ENCODE measurements around the gene HPN.

The HPN gene

DNA sequence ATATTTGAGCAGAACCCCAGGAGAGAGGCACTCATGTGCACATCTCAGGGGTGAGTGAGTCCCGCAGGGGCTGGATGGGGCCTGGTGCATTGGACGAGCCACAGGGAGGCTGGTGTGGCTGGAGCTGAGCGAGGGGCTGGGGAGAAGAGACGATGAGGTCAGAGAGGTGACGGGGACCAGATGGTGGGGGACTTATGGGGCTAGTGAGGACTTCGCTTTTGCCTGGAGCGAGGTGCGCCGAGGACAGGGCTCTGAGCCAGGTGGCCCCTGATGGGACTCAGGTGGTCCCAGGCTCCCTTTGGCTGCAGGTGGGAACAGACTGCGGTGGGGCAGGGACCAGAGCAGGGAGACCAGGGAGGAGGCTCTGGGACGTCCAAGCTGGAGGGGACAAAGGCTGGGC is 67.2 kb downstream of the HPN start:
- no peak overlapping the region for H3K4me3 ChIP-seq (replicated peaks in 1 of 2; ENCODE audit: low read depth in 2 of 2, low read length in 2 of 2)
- DNase-seq (ENCODE audit: low read depth in 2 of 2): no peak
- TF ChIP-seq CTCF (IDR thresholded peaks at IDR 0.05; ENCODE audit: low read depth, low read length): no peak

- DNase-seq (ENCODE audit: low read depth in 2 of 2): no peak
- no peak for TF ChIP-seq CTCF (IDR thresholded peaks at IDR 0.05; ENCODE audit: low read depth, low read length)
- no peak overlapping the region for H3K4me3 ChIP-seq (replicated peaks in 1 of 2; ENCODE audit: low read depth in 2 of 2, low read length in 2 of 2)
Measured at GRCh38 chr19:35109395-35110112, 68.0 kb downstream of the HPN start.

GRCh38 chr19:35110974-35111373 is 69.5 kb downstream of the HPN start:
- no peak for TF ChIP-seq CTCF (IDR thresholded peaks at IDR 0.05; ENCODE audit: low read depth, low read length)
- no peak for DNase-seq (ENCODE audit: low read depth in 2 of 2)
- no peak overlapping the region for H3K4me3 ChIP-seq (replicated peaks in 1 of 2; ENCODE audit: low read depth in 2 of 2, low read length in 2 of 2)

DNA sequence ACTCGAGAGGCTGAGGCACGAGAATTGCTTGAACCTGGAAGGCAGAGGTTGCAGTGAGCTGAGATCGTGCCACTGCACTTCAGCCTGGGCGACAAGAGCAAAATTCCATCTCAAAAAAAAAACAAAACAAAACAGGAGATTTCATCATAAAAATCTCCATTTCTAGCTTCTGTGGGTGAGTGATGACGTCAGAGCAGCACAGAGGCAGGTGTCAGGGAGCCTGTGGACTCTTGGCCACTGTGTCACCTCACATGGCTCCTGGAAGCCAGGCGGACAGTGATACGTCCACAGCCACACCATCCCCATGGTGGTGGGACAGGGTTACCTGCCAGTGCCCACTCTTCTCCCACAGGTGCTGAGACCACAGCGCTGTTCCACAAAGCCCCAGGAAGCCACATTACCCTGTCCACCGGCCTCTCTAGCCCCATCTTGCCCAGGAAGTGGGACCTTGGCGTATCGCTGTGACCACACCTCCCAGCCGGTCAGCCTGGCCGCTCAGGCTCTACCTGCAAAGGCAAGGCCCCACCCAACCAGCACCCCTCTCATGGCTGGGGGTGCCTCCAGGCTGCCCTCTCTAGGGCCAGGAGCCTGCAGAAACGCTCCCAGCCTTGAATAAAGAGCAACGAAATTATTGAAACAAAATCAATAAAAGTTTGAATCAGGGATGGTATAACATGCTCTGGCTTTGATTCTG is 71.6 kb downstream of the HPN start:
- no peak overlapping the region for H3K4me3 ChIP-seq (replicated peaks in 1 of 2; ENCODE audit: low read depth in 2 of 2, low read length in 2 of 2)
- no peak for TF ChIP-seq CTCF (IDR thresholded peaks at IDR 0.05; ENCODE audit: low read depth, low read length)

DNA sequence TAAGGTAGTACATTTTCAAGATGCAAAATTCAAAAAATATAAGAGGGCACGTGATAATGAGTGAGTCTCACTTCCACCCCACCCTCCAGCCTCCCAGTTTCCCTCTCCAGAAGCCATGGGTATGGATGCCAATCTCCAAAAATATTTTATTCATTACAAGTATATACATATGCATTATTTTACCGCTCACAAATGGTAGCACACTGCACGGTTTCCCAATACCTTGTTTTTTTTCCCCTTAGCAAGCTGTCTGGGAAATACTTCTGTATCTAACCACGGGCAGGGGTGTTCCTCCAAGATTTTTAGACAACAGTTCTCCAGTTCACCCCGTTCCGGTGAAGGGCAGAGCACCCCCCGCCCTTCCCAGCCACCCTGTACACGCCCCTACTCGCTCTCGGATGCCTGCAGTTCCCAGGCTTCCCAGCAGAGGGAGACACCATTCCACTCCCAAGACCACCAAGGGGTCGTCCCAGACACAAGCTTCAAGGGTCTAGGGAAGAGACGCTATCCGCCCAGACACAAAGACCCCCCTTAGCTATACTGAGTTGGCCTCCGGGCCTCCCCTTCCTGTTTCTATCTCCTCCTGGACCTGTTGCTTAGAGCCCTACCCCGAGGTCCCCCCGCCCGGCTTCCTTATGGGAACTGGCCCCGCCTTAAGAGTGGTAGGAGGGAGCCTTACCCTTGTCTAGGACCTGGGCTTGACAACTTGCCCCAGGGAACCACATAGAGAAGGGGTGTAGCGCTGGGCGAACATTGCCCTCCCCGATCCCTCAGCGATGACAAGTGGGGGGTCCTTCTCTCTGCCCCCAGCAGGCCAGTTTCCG is 73.0 kb downstream of the HPN start:
- peak; percentile 99 for TF ChIP-seq CTCF (IDR thresholded peaks at IDR 0.05; ENCODE audit: low read depth, low read length)
- DNase-seq (ENCODE audit: low read depth in 2 of 2): peak; percentile 58 to 67
- no peak overlapping the region for H3K4me3 ChIP-seq (replicated peaks in 1 of 2; ENCODE audit: low read depth in 2 of 2, low read length in 2 of 2)

More for the DNA sequence above, 71.6 kb downstream of the HPN start:
- DNase-seq (ENCODE audit: low read depth in 2 of 2): no peak

DNA sequence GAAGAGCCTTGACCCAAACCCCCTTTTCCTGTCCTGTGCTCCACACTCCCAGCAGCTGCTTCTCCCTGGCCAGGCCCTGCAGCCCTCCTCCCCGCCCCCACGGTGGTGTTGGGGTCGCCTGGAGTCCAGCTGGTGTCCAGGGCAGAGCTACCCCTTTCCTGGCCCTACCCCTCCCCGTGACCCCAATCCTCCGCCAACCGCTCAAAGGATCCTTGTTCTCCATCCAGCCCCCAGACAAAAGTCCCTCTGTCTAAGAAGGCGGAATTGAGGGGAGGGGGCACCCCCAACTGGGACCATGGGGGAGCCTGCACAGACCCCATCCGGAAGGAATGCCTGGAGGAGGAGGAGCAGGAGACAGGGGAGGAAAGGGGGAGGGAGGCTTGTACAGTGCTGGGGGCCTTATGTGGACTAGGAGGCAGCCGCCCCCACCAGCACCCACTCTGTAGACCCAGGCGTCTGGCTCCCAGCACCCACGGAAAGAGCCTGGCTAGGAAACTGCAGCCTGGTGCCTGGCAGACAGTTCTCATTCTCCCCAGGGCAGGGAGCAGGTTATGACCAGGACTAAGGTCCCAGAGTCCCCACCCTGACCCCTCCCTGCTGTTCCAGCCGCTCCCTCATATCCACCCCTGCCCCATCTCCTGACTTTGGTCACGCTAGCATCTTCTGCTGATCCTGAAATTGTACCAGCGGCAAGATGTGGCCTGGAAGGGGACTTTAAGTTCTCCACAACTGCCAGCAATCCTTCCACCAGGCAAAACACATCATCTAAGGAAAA is 73.8 kb downstream of the HPN start, which contains the start of gene FXYD3:
TSS of gene FXYD3 (plus strand) at position 647 of the 775 bp plus-strand sequence. CDS start 3,554 bp downstream, outside the sequence.
- TF ChIP-seq CTCF (IDR thresholded peaks at IDR 0.05; ENCODE audit: low read depth, low read length): no peak
- H3K4me3 ChIP-seq (replicated peaks in 1 of 2; ENCODE audit: low read depth in 2 of 2, low read length in 2 of 2): no peak within 1 kb of the TSS
- no peak for DNase-seq (ENCODE audit: low read depth in 2 of 2)

All from cardiac fibroblast (primary cell).